ENCODE data around the gene CTXN1.
"Not testable (repeated sequence)": the region's sequence is repeated elsewhere in the genome, so short reads cannot be mapped to it uniquely, and the experiment has no call there.

Gene CTXN1

DNA sequence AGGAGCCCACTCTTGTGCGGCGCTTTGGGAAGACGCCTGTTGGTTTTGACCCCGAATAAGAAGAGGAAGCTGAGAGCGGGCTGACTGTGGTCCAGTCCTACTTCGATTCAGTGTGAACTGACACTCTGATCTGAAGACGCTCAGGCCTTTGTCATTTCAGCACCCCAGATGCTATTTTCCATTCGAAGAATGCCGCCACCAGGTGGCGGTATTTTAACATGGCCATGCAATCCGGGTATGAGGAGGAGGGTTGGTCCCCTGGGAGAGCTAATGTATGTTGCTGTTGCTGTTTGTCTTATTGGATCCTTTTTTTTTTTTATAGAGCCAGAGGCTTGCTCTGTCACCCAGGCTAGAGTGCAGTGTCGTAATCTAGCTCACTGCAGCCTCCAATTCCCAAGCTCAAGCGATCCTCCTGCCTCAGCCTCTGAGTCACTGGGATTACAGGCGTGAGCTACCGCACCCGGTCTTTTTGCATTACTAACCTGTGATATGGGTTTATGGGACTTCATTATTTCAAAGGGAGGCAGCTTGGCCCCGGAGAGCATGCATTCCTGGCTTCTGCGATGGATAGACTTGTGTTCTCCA, 18.3 kb upstream of the CTXN1 start:
- peak; percentile 76 for DNase-seq (ENCODE audit: low read depth)

DNA sequence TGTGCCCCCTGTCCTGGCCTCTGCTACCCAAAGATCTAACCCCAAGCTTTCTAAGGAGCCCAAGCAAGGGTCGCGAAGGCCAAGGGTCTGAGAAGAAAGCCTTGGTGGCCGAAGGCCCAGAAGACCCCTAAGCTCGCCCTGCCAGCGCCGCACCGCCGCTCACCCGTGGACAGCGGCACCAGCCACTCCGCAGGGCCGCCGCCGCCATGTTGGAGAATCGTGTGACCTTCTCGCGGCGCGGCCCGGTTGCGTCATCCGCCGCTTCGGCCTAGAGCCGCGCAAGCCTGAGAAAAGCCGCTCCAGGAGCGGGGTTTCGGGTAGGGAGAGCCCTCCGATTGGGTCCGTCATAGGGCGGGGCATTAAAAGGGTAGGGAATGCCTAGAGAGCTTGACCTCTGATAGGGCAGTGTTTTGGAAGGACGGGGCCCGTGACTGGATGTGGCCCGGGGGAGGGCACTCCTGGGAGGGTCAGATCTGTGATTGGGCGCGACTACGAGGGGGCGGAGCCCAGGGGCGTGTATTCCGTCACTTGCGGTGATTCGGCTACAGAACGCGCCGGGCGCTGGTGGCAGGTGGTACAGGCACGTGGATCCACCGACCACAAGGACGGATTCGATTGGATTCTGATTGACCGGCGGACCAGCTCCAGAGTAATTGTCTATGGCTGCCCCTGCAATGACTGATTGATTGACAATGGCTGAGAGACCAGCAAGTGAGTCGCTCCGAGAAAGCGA, 17.7 kb upstream of the CTXN1 start, which contains the start of gene TIMM44:
Gene TIMM44, minus strand, starts transcription at position 223 of the 733 bp plus-strand sequence. Its CDS starts 15 bp downstream, at position 208.
- DNase-seq (ENCODE audit: low read depth): peak; percentile 96

DNA sequence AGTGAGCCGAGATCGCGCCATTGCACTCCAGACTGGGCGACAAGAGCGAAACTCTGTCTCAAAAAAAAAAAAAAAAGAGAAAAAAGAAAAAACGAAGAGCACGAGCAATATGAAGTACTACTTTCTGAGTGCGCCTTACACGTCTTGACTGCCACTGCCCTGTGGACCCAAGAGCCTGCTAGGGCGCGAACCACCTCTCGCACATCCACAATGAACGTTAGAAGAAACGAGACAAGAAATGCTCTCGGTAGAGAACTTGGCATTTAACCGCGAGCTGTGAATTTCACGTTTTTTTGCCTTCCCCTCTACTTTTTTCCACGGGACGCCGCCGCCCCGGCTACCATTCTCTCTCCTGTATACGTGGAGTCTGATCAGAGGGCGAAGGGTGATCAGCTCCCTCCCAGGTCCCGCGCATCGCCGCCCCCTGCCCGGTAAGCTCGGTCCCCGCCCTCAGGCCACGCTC, 17.1 kb upstream of the CTXN1 start:
- DNase-seq (ENCODE audit: low read depth): no peak

DNA sequence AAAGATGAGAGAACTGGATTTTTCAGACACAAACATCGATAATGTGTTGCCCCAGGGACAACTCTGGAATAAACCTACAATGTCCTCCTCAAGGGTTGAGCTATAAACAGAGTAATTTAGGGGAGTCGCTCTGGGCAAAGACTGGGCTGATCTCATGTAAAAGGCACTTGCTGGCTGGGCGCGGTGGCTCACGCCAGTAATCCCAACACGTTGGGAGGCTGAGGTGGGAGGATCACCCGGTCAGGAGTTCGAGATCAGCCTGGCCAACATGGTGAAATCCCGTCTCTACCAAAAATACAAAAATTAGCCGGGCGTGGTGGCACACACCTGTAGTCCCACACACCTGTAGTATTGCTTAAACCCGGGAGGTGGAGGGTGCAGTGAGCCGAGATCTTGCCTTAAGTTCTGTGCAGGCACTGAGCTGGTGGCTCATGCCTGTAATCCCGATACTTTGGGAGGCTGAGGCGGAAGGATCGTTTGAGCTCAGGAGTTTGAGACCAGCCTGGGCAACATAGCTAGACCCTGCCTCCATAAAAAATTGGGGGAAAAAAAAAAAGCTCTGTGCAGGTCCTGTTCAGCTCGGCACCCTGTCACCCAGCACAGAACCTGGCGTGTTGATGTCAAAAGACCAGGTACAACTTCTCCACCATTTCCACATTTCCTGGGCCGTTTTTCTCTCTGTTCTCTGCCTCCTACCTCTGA, 16.1 kb upstream of the CTXN1 start:
- no peak for DNase-seq (ENCODE audit: low read depth)

DNA sequence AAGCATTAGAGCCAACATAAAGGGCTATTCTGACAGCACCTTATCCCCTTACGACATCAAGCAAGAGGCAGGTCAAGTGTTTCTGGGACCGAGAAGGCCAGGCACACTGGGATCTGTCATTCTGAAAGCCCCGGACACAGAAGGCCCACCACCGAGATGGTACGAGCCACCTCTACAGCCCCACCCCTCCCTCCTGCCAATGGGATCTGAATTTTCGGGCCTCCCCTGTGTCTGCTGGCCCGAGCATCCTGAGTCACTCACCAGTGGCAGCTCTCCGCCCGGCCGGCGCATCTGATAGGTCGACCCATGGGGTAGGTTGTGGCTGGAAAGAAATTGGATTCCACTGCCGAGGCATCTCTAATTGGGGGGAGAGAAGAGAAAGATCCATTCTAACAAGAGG, 14.9 kb upstream of the CTXN1 start:
- no peak for DNase-seq (ENCODE audit: low read depth)

DNA sequence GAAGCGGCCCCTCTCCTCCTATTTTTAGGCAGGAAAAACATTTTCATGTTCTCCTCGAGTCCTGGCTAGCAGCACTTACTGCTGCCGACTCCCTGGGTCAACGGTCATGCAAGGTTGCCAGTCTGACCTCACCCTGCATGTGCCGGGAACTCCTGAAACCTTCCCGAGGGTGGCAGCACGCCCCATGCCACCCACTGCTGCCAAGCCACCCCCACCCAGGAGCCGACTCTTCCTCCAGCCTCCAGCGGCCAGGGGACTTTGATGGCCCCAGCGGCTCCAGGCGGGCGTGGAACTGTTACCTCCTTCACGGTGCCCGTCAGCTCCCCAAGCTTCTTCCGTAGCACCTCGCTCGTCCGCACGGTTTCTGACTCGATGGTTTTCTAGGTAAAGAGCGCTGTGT, 8.8 kb upstream of the CTXN1 start:
- no peak for DNase-seq (ENCODE audit: low read depth)

DNA sequence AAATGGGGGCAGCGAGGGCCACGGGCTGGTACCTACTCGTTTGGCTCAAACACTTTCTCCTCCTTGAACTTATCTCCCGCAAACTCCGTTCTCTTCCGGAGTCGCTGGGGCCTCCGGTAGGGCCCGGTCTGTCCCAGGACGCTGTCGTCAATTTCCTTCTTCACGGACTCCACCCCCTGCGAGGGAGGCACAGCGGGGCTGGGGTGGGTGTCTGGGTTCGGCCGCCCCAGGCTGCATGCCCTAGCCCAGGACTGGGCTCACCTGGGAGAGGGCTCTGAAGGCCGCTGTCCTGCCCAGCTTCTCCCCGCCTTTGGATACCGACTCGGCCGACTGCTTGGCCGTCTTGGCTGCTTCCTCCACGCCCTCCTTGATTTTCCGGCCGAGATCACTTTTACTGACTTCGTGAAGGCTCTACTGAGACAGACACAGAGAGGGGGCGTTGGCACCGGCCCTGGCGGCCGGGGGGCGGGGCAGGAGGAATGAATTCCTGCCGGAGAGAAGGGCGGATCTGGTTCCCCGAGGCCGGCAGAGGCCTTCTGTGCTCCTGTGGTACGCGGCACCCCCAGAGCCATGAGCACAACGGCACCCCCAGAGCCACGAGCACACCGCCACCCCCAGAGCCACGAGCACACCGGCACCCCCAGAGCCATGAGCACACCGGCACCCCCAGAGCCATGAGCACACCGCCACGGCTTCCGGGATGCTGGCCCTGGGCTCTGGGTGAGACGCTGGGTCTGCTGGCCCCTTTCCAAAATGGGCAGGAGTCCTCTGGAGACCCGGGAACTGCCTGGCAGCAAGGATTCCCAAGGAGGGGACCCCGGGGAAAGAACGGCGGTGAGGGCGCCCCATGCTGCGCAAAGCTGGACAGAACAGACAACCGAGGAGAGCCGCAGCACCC, 8.1 kb upstream of the CTXN1 start:
- no peak for DNase-seq (ENCODE audit: low read depth)

DNA sequence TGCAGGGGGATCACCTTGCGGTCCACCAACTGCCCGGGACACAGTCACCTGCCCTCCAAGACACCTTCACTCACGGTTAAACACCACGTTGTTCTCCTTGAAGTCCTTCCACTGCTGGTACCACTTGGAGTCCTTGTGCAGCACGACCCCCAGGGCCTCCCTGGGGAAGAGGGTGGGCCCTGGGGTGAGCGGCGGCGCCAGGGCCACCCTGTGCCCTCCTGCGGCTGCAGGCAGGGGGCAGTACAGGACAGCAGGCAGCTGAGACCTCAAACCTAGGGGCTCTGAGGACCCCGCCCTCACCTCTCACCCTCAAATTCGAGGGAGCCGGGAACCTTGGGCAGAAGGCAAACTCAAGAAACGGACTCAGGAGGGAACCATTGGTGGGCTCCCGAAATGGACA, 7.5 kb upstream of the CTXN1 start:
- no peak for DNase-seq (ENCODE audit: low read depth)

DNA sequence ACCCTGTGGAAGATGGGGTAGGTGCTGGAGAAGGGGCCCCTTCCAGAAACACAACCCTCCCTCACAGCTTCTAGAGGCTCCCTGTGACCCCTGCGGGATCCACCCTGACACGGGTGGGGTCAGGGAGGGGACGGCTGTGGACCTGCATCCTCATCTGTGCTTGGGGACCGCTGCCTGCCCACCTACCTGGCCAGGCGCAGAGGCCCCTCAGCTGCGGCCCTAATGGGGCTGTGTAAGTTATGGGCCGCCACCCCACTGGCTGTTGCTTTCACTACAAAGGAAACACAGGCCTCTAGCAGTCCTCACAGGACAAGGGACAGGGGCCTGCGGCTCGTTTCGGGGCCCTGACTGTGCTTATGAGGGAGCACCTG, 7.0 kb upstream of the CTXN1 start:
- DNase-seq (ENCODE audit: low read depth): no peak

DNA sequence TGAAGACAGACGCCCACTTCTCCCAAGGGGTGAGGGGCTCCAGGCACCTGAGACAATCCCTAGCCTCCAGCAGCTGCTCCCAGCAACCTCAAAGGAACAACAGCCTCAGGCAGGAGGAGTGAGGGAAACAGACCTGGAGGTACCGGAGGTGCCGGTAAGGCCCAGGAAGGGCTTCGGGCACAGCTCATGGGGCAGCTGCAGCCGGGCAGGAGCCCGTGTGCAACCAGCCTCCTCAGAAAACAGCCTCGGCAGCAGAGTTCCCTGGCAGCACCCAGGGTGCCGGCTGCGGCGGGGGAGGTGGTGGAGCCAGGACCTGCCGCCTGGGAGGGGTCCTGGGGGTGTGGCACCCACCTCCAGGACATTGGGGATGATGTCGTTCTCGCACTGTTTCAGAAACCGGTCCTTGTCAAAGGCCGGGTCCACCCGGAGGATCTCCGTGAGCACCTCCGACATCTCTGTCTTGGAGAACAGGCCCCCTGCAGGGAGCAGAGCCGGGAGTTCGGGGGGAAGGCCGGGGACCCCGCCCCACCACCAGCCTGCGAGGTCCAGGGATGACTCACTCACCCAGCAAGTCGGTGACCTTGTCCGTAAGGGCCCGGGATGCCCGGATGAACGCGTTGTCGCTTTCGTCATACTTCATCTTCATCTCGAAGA, 6.5 kb upstream of the CTXN1 start:
- no peak for DNase-seq (ENCODE audit: low read depth)

DNA sequence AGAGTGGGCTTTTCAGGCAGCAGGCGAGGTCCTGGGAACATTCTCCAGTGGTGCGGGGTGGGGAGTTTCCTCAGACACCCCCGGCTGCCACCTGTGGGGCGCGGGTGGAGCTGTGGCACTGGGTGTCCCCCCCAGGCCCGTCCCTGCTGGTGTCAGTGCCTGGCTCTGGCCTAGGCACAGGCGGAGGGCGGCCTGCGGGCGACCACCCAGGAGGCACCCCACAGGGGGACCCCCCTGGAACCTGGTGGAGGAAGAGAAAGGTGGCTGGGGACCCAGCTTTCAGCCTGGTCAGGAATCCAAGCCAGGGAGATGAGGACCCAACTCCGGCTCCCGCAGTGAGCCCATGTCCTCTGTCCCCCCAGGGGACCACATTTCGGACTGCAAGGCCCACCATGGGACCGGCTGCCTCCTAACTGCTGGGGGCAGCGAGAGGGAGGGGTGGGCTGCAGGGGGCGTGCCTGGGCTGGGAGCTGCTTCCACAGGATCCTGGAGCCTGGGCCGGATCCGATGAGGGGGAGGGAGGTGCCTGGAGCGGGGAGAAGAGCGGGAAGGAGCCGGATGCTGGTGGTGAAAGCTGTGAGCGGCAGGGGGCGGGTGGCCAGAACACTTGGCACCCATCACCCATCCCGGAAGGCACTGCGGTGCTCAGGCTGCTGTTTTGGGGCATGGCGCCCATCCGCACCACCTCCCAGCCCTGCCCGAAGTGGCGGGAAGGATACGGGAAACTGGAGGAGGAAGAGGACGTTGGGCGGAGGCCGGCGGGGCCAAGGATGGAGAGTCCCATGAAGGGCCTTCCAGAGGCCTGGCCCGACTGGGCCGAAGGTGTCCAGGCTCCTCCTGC, 5.5 kb upstream of the CTXN1 start:
- no peak for DNase-seq (ENCODE audit: low read depth)

DNA sequence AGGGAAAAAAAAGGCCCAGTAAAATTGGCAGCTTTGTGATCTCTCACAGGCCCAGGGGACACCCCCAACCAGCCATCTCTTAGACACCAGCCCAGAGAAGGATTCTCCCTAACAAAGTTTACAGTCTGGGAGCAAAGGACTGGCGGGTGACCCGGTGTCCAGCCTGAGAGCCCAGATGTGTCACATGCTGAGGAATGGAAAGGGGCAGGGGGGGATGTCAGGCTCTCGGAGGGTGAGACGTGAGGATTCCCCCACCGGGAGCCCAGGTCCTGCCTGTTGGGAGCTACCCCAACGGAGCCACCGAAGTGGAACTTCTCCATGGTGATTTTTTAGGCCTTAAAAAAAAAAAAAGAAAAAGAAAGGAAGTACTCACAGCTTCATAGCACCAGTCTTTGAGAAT, 4.8 kb upstream of the CTXN1 start:
- DNase-seq (ENCODE audit: low read depth): no peak

DNA sequence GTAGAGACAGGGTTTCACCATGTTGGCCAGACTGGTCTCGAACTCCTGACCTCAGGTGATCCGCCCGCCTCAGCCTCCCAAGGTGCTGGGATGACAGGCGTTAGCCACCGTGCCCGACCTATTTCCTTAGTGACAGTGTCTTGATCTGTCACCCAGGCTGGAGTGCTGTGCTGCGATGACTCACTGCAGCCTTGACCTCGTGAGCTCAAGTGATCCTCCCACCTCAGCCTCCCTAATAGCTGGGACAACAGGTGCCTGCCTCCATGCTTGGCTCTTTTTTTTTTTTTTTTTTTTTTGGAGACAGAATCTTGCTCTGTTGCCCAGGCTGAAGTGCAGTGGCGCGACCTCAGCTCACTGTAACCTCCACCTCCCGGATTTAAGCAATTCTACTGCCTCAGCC, 4.1 kb upstream of the CTXN1 start:
- DNase-seq (ENCODE audit: low read depth): not testable (repeated sequence)

DNA sequence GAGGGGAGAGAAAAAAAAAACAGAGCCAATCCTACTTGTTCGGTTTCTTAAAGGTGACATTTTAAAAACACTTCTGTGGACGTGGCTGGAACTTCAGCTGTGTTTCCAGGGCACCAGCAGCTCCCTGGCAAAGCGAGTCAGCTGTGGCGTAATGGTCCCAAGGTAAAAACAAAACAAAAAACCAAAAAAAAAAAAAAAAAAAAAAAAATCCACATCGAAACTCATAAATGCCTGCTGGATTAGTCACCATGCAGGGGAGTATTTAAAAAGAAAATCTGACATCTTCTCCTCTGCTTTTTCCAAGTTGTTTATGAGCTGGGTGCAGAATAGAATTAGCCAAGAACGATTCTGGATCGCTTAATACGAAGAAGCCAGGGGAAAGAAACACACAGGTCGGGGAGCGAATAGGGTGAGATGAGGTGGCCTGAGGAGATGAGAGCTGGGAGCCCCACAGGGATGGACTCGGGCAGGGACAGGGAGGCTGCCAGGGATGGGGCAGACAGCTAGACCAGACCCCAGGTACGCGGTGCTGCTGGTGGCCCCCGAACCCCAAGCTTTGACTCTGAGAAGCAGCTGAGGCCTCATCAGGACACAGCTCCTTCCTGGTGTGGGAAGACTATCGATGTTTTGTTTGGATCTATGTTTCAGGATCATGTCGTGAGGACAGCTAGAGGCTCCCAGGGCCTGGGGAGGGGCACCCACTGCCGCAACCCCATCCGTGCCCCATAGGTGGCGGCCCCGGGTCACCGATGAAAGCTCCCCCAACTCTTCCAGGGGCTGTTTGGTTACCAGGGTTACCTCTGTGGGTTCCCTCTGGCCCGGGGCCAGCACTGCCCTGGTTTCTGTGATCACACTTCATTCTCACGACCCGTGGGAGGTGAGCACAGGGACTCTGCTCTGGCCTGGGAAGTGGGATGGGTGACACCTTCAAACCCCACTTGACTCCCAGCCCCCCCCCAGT, 3.1 kb upstream of the CTXN1 start:
- DNase-seq (ENCODE audit: low read depth): peak; percentile 55

DNA sequence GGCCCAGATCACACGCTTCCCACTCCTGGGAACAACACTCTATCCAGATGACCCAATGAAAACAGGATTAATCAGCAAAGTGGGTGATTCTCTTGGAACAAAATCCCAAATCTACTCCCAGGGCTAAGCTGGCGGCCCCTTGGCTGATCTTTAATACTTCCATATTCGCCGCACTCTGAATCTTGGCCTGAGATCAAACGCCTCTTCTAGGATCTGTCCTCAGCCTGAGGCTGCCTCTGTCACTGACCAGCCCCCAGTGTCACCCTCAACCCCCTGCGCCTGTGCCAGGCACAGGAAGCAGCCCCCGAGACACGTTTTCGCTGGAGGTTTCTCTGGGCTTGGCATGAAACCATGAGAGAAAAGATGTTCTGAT, 2.4 kb upstream of the CTXN1 start:
- no peak for DNase-seq (ENCODE audit: low read depth)

DNA sequence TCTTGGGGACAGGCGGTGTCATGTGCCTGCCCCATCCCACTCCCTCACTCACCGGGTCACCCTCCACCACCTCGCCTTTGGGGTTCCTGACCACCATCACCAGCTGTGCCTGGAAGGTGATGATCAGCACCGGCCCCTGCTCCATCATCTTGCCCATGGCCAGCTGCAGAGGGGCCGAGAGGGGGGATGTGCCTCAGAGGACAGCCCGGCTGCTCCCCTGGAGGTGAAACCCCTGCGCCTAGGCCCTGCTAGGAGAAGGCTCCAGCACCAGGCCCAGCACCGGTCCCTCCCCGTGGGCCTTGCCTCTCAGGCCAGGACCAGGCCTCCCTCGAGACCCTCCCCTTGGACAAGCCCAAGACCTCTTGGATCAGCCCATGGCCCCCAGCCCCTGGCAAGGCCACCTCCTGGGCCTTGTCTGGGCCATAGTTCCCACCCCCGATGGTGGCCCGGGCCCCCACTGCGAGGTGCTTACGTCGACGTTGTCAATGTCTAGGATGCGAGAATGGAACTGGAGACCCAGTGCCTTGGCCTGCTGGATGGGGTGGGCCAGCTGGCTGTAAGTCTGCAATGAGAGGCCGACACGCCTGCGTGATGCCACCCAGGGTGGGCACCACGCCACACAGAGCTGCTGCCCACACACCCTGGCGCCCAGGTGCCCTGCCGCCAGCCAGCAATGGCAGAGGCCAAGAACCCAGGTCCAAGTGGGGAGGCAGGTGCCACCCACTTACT, 1.8 kb upstream of the CTXN1 start:
- no peak for DNase-seq (ENCODE audit: low read depth)

DNA sequence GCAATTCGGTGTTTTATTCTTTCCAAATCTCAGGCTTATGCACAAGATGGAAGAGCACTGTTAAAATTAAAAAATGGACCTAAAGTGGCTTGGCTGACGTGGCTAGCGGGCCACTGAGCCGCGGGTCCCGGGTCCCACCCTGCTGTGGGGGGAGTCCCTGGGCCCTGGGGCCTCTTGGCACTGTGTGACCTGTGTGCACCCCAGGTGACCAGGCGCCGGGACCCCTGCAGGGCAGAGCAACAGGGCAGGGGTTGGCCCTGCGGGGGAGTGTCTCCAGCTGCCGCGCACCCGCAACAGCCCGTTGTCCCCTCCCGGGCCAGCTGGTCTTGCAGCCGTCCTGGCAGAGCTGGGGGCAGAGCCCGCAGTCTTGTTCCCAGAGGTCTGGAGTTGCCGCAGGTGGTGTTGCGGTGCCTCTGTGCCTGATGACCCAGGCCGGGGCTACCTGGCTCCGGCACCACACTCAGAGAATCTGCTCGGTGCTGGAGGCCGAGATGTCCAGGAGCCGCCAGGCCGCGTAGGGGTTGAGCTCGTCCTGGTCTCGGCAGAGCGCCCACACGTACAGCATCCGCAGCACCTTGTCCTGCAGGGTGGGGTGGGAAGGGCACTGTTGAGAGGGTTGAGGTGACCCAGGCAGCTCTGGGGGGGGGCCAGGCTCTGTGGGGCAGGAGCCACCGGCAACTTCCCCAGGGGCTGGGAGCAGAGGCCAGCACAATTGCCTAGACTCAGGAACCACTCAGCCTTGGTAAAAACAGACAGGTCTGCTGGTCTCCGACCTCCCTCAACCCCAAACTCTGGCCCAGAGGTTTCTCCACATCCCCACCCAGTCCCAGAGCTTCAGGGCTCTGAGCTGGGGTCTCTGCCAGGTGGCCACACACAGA, 1.0 kb upstream of the CTXN1 start:
- DNase-seq (ENCODE audit: low read depth): no peak

Data from stimulated activated CD8-positive, alpha-beta memory T cell treated with anti-CD3 and anti-CD28 coated beads, Interleukin-4, amount 100 ng/mL, for 24 hours (primary cell).